ENCODE measurements around the gene ST14. TPM values are rescaled to one million over a fixed set of nuclear protein-coding genes. Genes with fewer than 3 reads are reported as not detected.

Gene ST14
- total RNA-seq, 4 donors from 2014 or later = 1.2 to 3.4 (median 2.6) TPM

DNA sequence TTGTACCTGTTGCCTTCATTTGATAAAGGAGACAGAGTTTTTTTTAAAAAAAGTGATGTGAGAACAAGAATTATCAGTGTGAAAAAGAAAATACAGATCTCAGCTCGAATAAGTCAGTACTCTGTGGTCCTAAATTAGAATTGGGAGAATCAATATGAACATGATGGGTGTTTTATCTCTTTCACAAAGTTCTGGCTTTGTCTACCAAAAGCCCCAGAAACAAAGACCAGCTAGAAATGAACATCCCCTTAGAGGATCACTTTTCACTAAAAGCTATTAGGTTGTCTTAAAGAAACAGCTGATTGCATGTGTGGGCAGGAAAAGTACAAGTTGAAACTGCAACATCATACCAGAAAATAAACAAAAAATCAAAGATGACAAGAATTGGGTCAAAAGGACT lies 8.4 kb upstream of the ST14 start:
- H3K4me3 ChIP-seq = no peak overlapping the region
- no peaks in the 10 kb centered on the region for H3K27me3 ChIP-seq
- DNase-seq (ENCODE audit: extremely low spot score) = no peak
- H3K4me1 ChIP-seq = peaks cover 5 to 10% (median 8%) of the 10 kb centered on the region in 4 donors
- H3K27ac ChIP-seq (replicated peaks in 1 of 4) = no peak overlapping the region
- no peak for TF ChIP-seq EP300 (IDR thresholded peaks at IDR 0.05)
- TF ChIP-seq POLR2A (IDR thresholded peaks at IDR 0.05; ENCODE audit: low read depth) = no peak
- TF ChIP-seq POLR2AphosphoS5 (IDR thresholded peaks at IDR 0.05) = no peak
- TF ChIP-seq, protein P1, sequence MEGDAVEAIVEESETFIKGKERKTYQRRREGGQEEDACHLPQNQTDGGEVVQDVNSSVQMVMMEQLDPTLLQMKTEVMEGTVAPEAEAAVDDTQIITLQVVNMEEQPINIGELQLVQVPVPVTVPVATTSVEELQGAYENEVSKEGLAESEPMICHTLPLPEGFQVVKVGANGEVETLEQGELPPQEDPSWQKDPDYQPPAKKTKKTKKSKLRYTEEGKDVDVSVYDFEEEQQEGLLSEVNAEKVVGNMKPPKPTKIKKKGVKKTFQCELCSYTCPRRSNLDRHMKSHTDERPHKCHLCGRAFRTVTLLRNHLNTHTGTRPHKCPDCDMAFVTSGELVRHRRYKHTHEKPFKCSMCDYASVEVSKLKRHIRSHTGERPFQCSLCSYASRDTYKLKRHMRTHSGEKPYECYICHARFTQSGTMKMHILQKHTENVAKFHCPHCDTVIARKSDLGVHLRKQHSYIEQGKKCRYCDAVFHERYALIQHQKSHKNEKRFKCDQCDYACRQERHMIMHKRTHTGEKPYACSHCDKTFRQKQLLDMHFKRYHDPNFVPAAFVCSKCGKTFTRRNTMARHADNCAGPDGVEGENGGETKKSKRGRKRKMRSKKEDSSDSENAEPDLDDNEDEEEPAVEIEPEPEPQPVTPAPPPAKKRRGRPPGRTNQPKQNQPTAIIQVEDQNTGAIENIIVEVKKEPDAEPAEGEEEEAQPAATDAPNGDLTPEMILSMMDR (IDR thresholded peaks at IDR 0.05) = no peak
- 88% methylated on average over 1 of the region's 1 CpG for WGBS
- H3K9me3 ChIP-seq = no peaks in the 10 kb centered on the region
- intact Hi-C loops (cut with DNase I) = no loop called here
- peaks cover 0 to 7% (median 0%) of the 10 kb centered on the region in 4 donors for H3K36me3 ChIP-seq

DNA sequence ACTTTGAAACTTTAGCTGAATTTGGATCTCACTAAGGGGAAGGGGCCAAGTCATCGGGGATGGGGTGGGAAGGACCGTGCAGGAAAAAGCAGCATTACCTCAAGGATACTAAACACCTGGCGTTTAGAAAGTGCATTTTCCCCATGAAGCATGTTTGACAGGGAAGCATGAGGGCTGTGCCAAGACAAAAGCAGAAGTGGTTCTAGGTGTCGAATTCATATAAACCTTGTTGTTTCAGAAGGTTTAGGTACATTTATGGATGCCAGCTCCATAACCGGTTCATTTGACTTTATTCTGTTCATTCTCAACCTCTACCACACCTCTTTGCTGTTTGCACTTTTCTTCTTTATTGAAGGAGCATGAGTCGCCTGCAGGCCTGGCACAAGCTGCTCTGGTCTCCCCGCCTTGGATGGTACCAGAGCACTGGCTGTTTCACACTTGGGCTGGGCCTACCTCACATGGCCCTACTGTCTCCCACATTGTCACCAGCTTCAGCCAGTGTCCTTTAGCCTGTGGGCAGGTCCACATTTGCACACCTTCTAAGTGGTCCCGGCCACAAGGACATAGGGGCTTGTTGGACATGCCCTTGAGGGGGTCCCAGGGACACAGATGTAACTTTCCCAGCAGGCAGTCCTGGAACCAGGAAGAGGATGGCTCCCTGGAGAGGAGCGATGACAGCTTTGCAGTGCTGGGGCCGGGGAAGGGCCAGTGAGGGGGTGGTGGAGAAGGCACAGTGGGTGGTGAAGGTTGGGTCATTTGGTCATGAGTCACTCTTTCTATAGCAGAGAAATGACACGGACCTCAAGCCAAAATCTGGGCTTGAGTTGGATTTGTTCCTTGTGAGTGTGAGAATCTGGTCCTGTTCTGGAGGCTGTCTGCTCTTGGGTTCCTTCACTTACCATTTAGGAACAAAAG lies 3.2 kb upstream of the ST14 start:
- WGBS = 78% methylated on average over 10 of the region's 11 CpGs
- no peaks in the 10 kb centered on the region for H3K36me3 ChIP-seq
- peaks cover 6 to 15% (median 14%) of the 10 kb centered on the region in 4 donors for H3K4me1 ChIP-seq
- no peak for TF ChIP-seq EP300 (IDR thresholded peaks at IDR 0.05)
- TF ChIP-seq, protein P1 (IDR thresholded peaks at IDR 0.05) = no peak
- TF ChIP-seq POLR2AphosphoS5 (IDR thresholded peaks at IDR 0.05) = no peak
- TF ChIP-seq POLR2A (IDR thresholded peaks at IDR 0.05; ENCODE audit: low read depth) = no peak
- no peak overlapping the region for H3K27ac ChIP-seq (replicated peaks in 1 of 4)
- H3K4me3 ChIP-seq = no peak overlapping the region
- intact Hi-C loops (cut with DNase I) = no loop called here
- no peak for DNase-seq (ENCODE audit: extremely low spot score)
- H3K27me3 ChIP-seq = peaks cover 0 to 30% (median 10%) of the 10 kb centered on the region in 4 donors
- H3K9me3 ChIP-seq = no peaks in the 10 kb centered on the region

- WGBS = 90% methylated on average over 8 of the region's 8 CpGs
- Histone ChIP-seq H3K27ac (replicated peaks in 1 of 4) (no peak overlapping the region), H3K36me3 (no peaks in the 10 kb centered on the region), H3K4me1 (peaks cover 6 to 15% (median 14%) of the 10 kb centered on the region in 4 donors), H3K4me3 (no peak overlapping the region), H3K27me3 (peaks cover 0 to 37% (median 11%) of the 10 kb centered on the region in 4 donors), H3K9me3 (no peaks in the 10 kb centered on the region)
- no peak for DNase-seq (ENCODE audit: extremely low spot score)
- intact Hi-C loops (cut with DNase I) = no loop called here
- no peak for TF ChIP-seq POLR2A (IDR thresholded peaks at IDR 0.05; ENCODE audit: low read depth)
- TF ChIP-seq POLR2AphosphoS5 (IDR thresholded peaks at IDR 0.05) = no peak
- TF ChIP-seq, protein P1 (IDR thresholded peaks at IDR 0.05) = no peak
- no peak for TF ChIP-seq EP300 (IDR thresholded peaks at IDR 0.05)
These were observed 2.5 kb upstream of the ST14 start for GRCh38 chr11:130157101-130157500.

GRCh38 chr11:130157840-130158239 lies 1.7 kb upstream of the ST14 start:
- Histone ChIP-seq H3K27ac (replicated peaks in 1 of 4) (no peak overlapping the region), H3K36me3 (no peaks in the 10 kb centered on the region), H3K27me3 (peaks cover 0 to 44% (median 11%) of the 10 kb centered on the region in 4 donors), H3K4me1 (peaks cover 6 to 15% (median 14%) of the 10 kb centered on the region in 4 donors), H3K4me3 (no peak overlapping the region), H3K9me3 (no peaks in the 10 kb centered on the region)
- DNase-seq (ENCODE audit: extremely low spot score) = no peak
- intact Hi-C loops (cut with DNase I) = no loop called here
- WGBS = 83% methylated on average over 3 of the region's 3 CpGs
- TF ChIP-seq, protein P1 (IDR thresholded peaks at IDR 0.05) = no peak
- TF ChIP-seq POLR2AphosphoS5 (IDR thresholded peaks at IDR 0.05) = no peak
- no peak for TF ChIP-seq EP300 (IDR thresholded peaks at IDR 0.05)
- no peak for TF ChIP-seq POLR2A (IDR thresholded peaks at IDR 0.05; ENCODE audit: low read depth)
